Middle frontal gyrus (tissue), 1 donor: ENCODE data around the gene RHOC.

Experiments used
- DNase-seq: peaks from one replicate; pipeline ENCODE4 v3.0.0-alpha.2; 2015; ENCODE audit warnings: low spot score; ENCODE audit errors: extremely low spot score

RHOC gene

GRCh38 chr1:112702067-112702395, 4.9 kb downstream of the RHOC start:
- DNase-seq = no peak

GRCh38 chr1:112701227-112702066, 5.5 kb downstream of the RHOC start:
- DNase-seq = no peak

- DNase-seq = peak; percentile 52
These were observed 6.4 kb downstream of the RHOC start for GRCh38 chr1:112700290-112701226.

GRCh38 chr1:112699425-112700144, 7.3 kb downstream of the RHOC start:
- no peak for DNase-seq

- no peak for DNase-seq
These were observed 8.3 kb downstream of the RHOC start for GRCh38 chr1:112698366-112699310.

GRCh38 chr1:112697781-112698201, 9.1 kb downstream of the RHOC start:
- DNase-seq = no peak

- no peak for DNase-seq
These were observed 10.2 kb downstream of the RHOC start for GRCh38 chr1:112696578-112697314.

GRCh38 chr1:112695276-112695675, 11.7 kb downstream of the RHOC start:
- DNase-seq = no peak

GRCh38 chr1:112694363-112694929, 12.5 kb downstream of the RHOC start:
- DNase-seq = no peak

- DNase-seq = no peak
These were observed 13.1 kb downstream of the RHOC start for GRCh38 chr1:112693821-112694220.

- no peak for DNase-seq
These were observed 14.2 kb downstream of the RHOC start for GRCh38 chr1:112692681-112693080.

GRCh38 chr1:112689842-112690237, 17.1 kb downstream of the RHOC start:
- DNase-seq = no peak

- no peak for DNase-seq
These were observed 17.6 kb downstream of the RHOC start for GRCh38 chr1:112689196-112689841.

GRCh38 chr1:112688781-112689193, 18.1 kb downstream of the RHOC start:
- no peak for DNase-seq

GRCh38 chr1:112687785-112688496, 19.0 kb downstream of the RHOC start:
- DNase-seq = no peak

- DNase-seq = no peak
These were observed 19.6 kb downstream of the RHOC start for GRCh38 chr1:112687361-112687760.

GRCh38 chr1:112686835-112687234, 20.1 kb downstream of the RHOC start:
- DNase-seq = no peak

- no peak for DNase-seq
These were observed 20.5 kb downstream of the RHOC start for GRCh38 chr1:112686417-112686816.
